ENCODE results near the gene RUNDC3A. TPM values are rescaled to one million over a fixed set of nuclear protein-coding genes. Genes with fewer than 3 reads are reported as not detected.

The RUNDC3A gene
- total RNA-seq, 2 donors from 2014 or later: 0.81 TPM; not detected in 1

GRCh38 chr17:44353672-44354331, 45.4 kb downstream of the RUNDC3A start:
- no peaks in the 10 kb centered on the region for H3K27me3 ChIP-seq (replicated peaks; ENCODE audit: insufficient read depth)
- no peak overlapping the region for H3K27ac ChIP-seq
- H3K4me3 ChIP-seq: peak overlapping the region; percentile 50
- no peak for DNase-seq (ENCODE audit: low spot score)
- no peak for ATAC-seq (ENCODE audit: insufficient number of reproducible peaks, low FRiP score, low read depth)
- H3K36me3 ChIP-seq: peaks cover 22% of the 10 kb centered on the region
- no peaks in the 10 kb centered on the region for H3K4me1 ChIP-seq (ENCODE audit: control insufficient read depth in 1 of 2, low read depth in 2 of 2)
- no peak for TF ChIP-seq CTCF (IDR thresholded peaks at IDR 0.05)
- no peaks in the 10 kb centered on the region for H3K9me3 ChIP-seq

- Histone ChIP-seq H3K4me3 (no peak overlapping the region), H3K36me3 (peaks cover 19% of the 10 kb centered on the region), H3K9me3 (no peaks in the 10 kb centered on the region), H3K4me1 (ENCODE audit: control insufficient read depth in 1 of 2, low read depth in 2 of 2) (no peaks in the 10 kb centered on the region), H3K27ac (no peak overlapping the region), H3K27me3 (replicated peaks; ENCODE audit: insufficient read depth) (no peaks in the 10 kb centered on the region)
- no peak for ATAC-seq (ENCODE audit: insufficient number of reproducible peaks, low FRiP score, low read depth)
- DNase-seq (ENCODE audit: low spot score): no peak
- no peak for TF ChIP-seq CTCF (IDR thresholded peaks at IDR 0.05)
These were observed 46.5 kb downstream of the RUNDC3A start for GRCh38 chr17:44354582-44355561.

GRCh38 chr17:44355642-44356099, 47.3 kb downstream of the RUNDC3A start:
- H3K4me3 ChIP-seq: no peak overlapping the region
- no peaks in the 10 kb centered on the region for H3K4me1 ChIP-seq (ENCODE audit: control insufficient read depth in 1 of 2, low read depth in 2 of 2)
- H3K9me3 ChIP-seq: no peaks in the 10 kb centered on the region
- no peaks in the 10 kb centered on the region for H3K27me3 ChIP-seq (replicated peaks; ENCODE audit: insufficient read depth)
- H3K36me3 ChIP-seq: peaks cover 19% of the 10 kb centered on the region
- no peak overlapping the region for H3K27ac ChIP-seq
- DNase-seq (ENCODE audit: low spot score) (no peak), ATAC-seq (ENCODE audit: insufficient number of reproducible peaks, low FRiP score, low read depth) (no peak)
- no peak for TF ChIP-seq CTCF (IDR thresholded peaks at IDR 0.05)

GRCh38 chr17:44356241-44356640, 47.8 kb downstream of the RUNDC3A start:
- no peak for ATAC-seq (ENCODE audit: insufficient number of reproducible peaks, low FRiP score, low read depth)
- Histone ChIP-seq H3K27me3 (replicated peaks; ENCODE audit: insufficient read depth) (no peaks in the 10 kb centered on the region), H3K36me3 (peaks cover 14% of the 10 kb centered on the region), H3K27ac (no peak overlapping the region), H3K9me3 (no peaks in the 10 kb centered on the region), H3K4me1 (ENCODE audit: control insufficient read depth in 1 of 2, low read depth in 2 of 2) (no peaks in the 10 kb centered on the region), H3K4me3 (no peak overlapping the region)
- TF ChIP-seq CTCF (IDR thresholded peaks at IDR 0.05): no peak
- no peak for DNase-seq (ENCODE audit: low spot score)

GRCh38 chr17:44358066-44358465, 49.7 kb downstream of the RUNDC3A start:
- H3K36me3 ChIP-seq: no peaks in the 10 kb centered on the region
- peaks cover 3% of the 10 kb centered on the region in 2 donors for H3K4me1 ChIP-seq (ENCODE audit: control insufficient read depth in 1 of 2, low read depth in 2 of 2)
- ATAC-seq (ENCODE audit: insufficient number of reproducible peaks, low FRiP score, low read depth) (no peak), DNase-seq (ENCODE audit: low spot score) (no peak)
- no peaks in the 10 kb centered on the region for H3K27me3 ChIP-seq (replicated peaks; ENCODE audit: insufficient read depth)
- no peak overlapping the region for H3K4me3 ChIP-seq
- H3K27ac ChIP-seq: no peak overlapping the region
- H3K9me3 ChIP-seq: no peaks in the 10 kb centered on the region
- TF ChIP-seq CTCF (IDR thresholded peaks at IDR 0.05): no peak

All from thoracic aorta (tissue), 2 donors.